ENCODE measurements around the gene TM7SF3.

Gene TM7SF3

DNA sequence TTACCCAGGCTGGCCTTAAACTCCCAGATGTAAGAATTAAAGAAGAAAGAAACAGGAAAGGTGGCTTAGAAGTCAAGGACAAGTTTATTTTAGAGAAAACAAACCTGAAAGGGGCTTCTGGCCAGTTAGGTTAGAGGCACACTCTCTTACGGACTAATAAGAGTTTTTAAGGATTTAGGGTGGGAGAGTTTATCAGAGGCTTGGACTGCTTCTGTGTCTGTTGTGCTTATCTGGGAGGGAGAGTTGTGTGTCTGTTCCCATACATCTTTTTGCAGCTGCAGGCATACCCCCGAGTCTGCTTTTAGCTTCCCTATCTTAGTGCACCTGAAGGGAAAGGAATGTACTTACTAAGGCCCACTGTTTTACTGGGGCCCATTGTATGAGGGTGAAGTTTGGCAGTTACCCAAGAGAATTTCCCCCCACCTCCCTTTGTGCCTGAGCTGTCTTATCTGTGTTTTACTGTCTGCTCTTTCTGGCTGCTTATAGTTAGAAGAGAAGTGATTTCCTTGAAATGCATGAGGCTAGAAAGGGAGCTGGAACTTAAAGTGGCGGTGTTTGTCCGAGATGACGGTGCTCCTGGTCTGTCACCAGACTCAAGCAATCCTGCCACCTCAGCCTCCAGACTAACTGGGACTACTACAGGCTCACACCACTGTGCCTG, 3.1 kb upstream of the TM7SF3 start:
- in situ Hi-C loops (cut with MboI; ENCODE audit: low sequenced_read_pairs), result loop anchor here (25.0 kb wide), 1 partner anchor 180 kb away; the partner anchor contains the start of gene ITPR2

DNA sequence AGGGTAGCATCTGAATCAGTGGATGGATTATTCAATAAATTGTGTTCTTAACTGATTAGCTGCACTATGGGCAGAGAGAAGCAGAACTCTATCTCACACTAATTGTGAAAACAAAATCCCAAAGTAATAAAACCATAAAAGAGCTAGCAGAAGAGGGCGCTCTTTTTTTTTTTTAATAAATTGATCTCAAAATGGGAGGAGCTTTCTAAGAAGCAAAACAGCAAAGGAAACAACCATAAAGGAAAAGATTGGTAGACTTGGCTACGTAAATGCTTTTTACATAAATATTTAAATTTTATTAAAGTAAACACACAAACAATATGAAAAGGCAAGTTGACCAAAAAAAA, 1.5 kb upstream of the TM7SF3 start:
- in situ Hi-C loops (cut with MboI; ENCODE audit: low sequenced_read_pairs), result loop anchor here (25.0 kb wide), 1 partner anchor 178 kb away; the partner anchor contains the start of gene ITPR2

GRCh38 chr12:27014859-27015729, 910 bp upstream of the TM7SF3 start:
- in situ Hi-C loops (cut with MboI; ENCODE audit: low sequenced_read_pairs), result loop anchor here (25.0 kb wide), 1 partner anchor 178 kb away; the partner anchor contains the start of gene ITPR2

DNA sequence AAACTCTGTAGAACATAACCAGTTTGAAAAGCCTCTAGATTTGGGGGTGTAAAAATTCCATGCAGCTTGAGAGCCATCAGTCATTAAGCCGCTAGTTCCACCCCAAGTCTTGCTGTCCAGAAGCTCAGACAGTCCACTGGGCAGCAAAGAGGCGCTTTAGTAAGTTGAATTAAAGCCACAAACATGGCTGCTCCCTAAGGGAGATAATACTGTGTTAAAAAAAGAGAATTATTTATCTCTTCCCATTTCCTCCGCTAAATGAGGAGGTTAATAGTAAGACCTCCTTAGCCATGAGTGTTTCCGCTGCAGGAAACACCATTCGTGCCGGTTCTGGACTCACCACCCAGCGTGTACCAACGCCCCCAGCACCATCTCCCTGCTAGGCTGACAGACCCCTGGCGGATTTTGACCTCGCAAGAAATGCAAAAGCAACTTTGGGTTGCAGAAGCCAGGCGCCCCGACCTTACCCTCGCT, 536 bp downstream of the TM7SF3 start:
- in situ Hi-C loops (cut with MboI; ENCODE audit: low sequenced_read_pairs), result loop anchor here (25.0 kb wide), 1 partner anchor 176 kb away; the partner anchor contains the start of gene ITPR2

DNA sequence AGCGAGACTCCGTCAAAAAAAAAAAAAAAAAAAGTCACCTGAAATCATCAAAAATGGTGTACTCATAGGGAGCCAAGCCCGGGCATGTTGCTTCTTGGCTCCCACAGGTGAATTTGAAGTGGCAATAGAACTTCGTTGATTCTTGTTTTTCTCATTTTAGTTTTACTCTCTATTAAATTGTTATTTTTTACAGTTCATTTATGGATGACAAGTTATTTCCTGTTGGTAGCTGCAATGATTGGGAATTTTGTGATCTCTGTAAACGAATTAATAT, 1.3 kb downstream of the TM7SF3 start:
- in situ Hi-C loops (cut with MboI; ENCODE audit: low sequenced_read_pairs), result loop anchor here (25.0 kb wide), 1 partner anchor 176 kb away; the partner anchor contains the start of gene ITPR2

GRCh38 chr12:27012239-27012981, 1.8 kb downstream of the TM7SF3 start:
- in situ Hi-C loops (cut with MboI; ENCODE audit: low sequenced_read_pairs), result loop anchor here (25.0 kb wide), 1 partner anchor 175 kb away; the partner anchor contains the start of gene ITPR2

DNA sequence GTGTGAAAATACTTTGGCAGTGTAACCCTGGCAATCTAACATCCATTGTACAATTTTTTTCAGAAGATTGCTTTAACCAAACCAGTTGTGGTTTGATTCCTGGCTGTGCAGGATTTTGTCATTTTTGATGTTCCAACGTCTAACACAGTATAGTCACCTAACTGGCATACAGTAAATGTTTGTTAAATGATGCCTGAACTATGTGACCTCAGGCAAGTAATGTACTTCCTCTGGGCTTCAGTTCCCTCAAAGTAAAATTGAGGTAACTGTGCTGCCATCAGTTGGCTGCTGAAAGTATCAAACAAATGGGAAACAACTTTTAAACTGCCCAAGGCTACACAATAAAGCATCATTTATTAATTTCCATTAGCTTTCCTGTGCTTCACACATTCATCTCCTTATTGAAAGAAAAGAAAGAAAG, 4.3 kb downstream of the TM7SF3 start:
- in situ Hi-C loops (cut with MboI; ENCODE audit: low sequenced_read_pairs), result loop anchor here (25.0 kb wide), 1 partner anchor 173 kb away; the partner anchor contains the start of gene ITPR2

DNA sequence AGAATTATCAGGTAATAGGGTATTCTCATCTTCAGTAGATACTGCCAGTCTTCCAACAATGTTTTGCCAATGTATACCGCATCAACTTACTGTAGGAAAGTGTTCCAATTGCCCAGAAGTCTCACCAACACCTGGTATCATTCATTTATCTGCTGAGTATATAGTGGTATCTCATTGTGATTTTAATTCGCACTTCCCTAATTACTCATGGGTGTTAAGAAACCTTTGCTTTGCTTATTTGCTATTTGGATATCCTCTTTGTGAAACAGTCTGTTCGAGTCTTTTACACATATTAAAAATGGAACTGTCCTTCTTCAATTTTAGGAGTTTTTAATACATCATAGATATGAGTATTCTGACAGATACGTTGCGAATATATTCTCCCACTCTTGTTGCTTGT, 6.1 kb downstream of the TM7SF3 start:
- in situ Hi-C loops (cut with MboI; ENCODE audit: low sequenced_read_pairs), result loop anchor here (25.0 kb wide), 1 partner anchor 171 kb away; the partner anchor contains the start of gene ITPR2

DNA sequence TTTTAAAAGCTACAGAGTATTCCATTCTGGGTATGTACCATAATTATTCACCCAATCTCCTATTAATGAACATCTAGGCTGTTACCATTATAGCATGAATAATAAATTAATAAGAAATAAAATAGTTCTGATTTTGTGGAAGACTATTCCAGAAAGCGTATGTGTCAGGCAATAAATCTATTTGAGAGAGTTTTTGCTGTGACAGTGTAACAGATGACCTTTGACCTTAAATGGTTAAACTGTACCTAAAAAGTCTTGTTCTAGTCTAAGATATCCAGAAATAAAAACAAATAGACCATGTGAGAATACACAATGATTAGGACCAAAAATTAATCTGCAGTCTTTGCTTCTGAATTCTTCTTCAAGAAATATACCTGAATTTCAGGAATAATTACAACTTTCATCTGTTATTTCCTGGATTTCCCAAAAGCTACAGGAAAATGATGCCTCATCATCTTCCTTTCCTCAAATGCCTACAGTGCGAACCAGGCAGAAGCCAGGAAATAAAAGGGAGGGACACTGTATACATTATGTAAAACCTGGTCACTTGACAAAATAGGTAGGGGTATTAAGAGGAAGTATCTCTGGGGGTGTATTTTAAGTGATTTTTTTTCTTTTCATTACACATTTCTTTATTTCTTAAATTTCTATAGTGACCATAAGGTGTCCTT, 7.3 kb downstream of the TM7SF3 start:
- in situ Hi-C loops (cut with MboI; ENCODE audit: low sequenced_read_pairs), result loop anchor here (25.0 kb wide), 1 partner anchor 170 kb away; the partner anchor contains the start of gene ITPR2

DNA sequence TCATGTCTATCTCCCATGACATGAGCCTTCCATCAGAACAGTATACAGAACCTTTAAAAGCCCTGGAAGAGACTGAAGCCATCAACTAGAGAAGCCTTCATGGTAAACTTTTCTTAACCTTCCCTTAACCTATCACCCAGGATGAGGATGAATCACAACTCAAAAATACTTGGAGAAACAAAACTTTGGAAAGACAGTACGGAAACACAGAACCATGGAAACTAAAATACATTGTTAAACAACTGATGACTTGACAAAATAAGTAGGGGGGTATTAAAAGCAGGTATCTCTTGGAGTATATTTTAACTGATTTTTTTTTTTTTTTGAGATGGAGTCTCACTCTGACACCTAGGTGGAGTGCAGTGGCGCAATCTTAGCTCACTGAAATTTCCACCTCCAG, 8.7 kb downstream of the TM7SF3 start:
- in situ Hi-C loops (cut with MboI; ENCODE audit: low sequenced_read_pairs), result loop anchor here (25.0 kb wide), 1 partner anchor 168 kb away; the partner anchor contains the start of gene ITPR2

GRCh38 chr12:27003421-27004381, 10.5 kb downstream of the TM7SF3 start:
- in situ Hi-C loops (cut with MboI; ENCODE audit: low sequenced_read_pairs), result loop anchor here (25.0 kb wide), 1 partner anchor 166 kb away; the partner anchor contains the start of gene ITPR2

DNA sequence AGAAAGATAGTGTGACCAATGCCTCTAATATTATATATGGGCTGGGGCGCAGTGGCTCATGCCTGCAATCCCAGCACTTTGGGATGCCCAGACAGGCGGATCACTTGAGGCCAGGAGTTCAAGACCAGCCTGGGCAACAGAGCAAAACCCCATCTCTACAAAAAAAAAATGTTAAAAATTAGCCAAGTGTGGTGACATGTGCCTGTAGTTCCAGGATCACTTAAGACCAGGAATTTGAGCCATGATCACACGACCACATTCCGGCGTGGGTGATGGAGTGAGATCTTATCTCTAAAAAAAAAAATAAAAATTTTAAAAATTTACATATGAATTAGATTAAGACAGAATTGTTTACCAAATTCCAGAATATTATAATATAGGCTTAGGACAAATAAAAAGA, 12.0 kb downstream of the TM7SF3 start:
- in situ Hi-C loops (cut with MboI; ENCODE audit: low sequenced_read_pairs), result loop anchor here (25.0 kb wide), 1 partner anchor 165 kb away; the partner anchor contains the start of gene ITPR2

DNA sequence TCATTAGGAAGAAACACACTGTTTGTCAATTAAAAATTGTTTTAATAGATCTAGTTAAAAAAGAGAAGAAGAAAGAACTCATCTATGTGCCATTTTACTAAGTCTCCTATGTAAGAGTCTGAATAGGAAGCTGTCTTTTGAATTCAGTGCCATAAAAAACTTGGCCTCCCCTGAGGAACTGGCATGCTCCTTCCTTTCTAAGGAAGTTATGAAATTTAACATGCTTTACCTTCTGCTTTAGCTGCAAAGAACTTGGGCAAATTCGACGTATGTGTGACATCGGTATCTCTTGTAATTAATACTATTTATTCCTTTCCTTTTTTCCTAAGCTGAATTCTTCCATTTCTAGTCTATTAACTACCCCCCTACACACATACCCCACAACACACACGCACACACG, 12.5 kb downstream of the TM7SF3 start:
- in situ Hi-C loops (cut with MboI; ENCODE audit: low sequenced_read_pairs), result loop anchor here (25.0 kb wide), 1 partner anchor 164 kb away; the partner anchor contains the start of gene ITPR2

DNA sequence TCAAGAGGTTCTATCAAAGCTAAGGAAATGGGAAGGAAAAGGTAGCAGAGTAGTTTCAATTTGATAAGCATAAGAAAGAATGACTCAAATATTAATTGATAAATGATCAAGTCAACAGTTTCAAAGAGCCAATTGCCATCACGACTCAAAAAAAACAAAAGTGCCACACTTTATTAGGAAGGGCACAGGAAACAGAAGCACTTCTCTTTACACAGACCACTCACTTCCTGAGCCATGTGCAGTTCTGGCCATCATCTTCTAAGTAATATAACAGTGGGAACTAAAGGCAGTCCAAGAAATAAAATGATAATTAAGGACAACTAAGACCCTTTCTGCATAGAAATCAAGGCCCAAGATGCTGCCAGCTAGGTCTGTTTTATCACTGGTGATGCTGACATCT, 13.2 kb downstream of the TM7SF3 start:
- in situ Hi-C loops (cut with MboI; ENCODE audit: low sequenced_read_pairs), result loop anchor here (25.0 kb wide), 1 partner anchor 164 kb away; the partner anchor contains the start of gene ITPR2

- in situ Hi-C loops (cut with MboI; ENCODE audit: low sequenced_read_pairs), result no loop called here
Measured at GRCh38 chr12:26997003-26997402, 17.2 kb downstream of the TM7SF3 start.

DNA sequence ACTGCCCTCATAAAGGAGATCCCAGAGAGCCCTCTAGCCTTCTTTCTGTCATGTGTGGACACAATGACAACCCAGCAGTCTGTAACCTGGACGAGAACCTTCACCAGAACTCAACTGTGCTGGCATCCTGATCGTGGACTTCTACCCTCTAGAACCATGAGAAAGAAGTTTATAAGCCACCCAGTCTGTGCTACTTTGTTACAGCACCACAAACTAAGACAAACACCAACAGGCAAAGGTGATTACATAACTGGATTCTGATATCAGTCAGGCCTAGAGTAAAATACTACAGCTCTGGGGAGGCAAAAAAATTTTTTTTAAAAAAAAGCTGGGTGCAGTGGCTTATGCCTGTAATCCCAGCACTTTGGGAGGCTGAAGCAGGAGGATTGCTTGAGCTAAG, 18.5 kb downstream of the TM7SF3 start:
- in situ Hi-C loops (cut with MboI; ENCODE audit: low sequenced_read_pairs), result no loop called here

GRCh38 chr12:26994109-26994508, 20.1 kb downstream of the TM7SF3 start:
- in situ Hi-C loops (cut with MboI; ENCODE audit: low sequenced_read_pairs), result no loop called here

- in situ Hi-C loops (cut with MboI; ENCODE audit: low sequenced_read_pairs), result no loop called here
Measured at GRCh38 chr12:26991826-26992225, 22.4 kb downstream of the TM7SF3 start.

- in situ Hi-C loops (cut with MboI; ENCODE audit: low sequenced_read_pairs), result no loop called here
Measured at GRCh38 chr12:26989873-26990272, 24.3 kb downstream of the TM7SF3 start.
